Activated CD4-positive, alpha-beta T cell treated with anti-CD3 and anti-CD28 coated beads for 36 hours (primary cell): ENCODE results near the gene SIX4. TPM values are rescaled to one million over a fixed set of nuclear protein-coding genes. Genes with fewer than 3 reads are reported as not detected.
"Not testable (repeated sequence)": the region's sequence is repeated elsewhere in the genome, so short reads cannot be mapped to it uniquely, and the experiment has no call there.

Experiments used
- ATAC-seq: fragments of 200-7000 bp; cut with Tn5 transposase; one replicate; pipeline ENCODE4 v1.10.0; 2021; ENCODE audit warnings: mild to moderate bottlenecking, moderate library complexity
- CTCF ChIA-PET: fragments of 350-600 bp; sonication (Branson Sonifier 250); formaldehyde crosslinking; loops from one replicate; lab custom pipeline; 2021; ENCODE audit warnings: antibody characterized with exemption; lab: Charles Lee
- POLR2A ChIA-PET: fragments of 350-600 bp; sonication (Branson Sonifier 250); formaldehyde crosslinking; loops from one replicate; lab custom pipeline; 2021; ENCODE audit warnings: antibody characterized with exemption, inconsistent platforms; lab: Charles Lee
- DNase-seq: peaks from one replicate; pipeline ENCODE4 v3.0.0-alpha.2; 2020
- H3K27ac Mint-ChIP-seq: one replicate; pipeline ENCODE4 v1.8.0; 2021; ENCODE audit warnings: mixed read lengths
- H3K27me3 Mint-ChIP-seq: one replicate; pipeline ENCODE4 v1.8.0; 2021; ENCODE audit warnings: mixed read lengths
- H3K36me3 Mint-ChIP-seq: one replicate; pipeline ENCODE4 v1.8.0; 2021; ENCODE audit warnings: low read depth, mixed read lengths
- H3K4me1 Mint-ChIP-seq: one replicate; pipeline ENCODE4 v1.8.0; 2021; ENCODE audit warnings: mixed read lengths
- H3K4me3 Mint-ChIP-seq: one replicate; pipeline ENCODE4 v1.8.0; 2021; ENCODE audit warnings: mild to moderate bottlenecking, moderate library complexity, mixed read lengths
- H3K9me3 Mint-ChIP-seq: one replicate; pipeline ENCODE4 v1.8.0; 2021; ENCODE audit warnings: low read depth, mixed read lengths
- intact Hi-C, 2 experiments: fragments of 100-400 bp; cut with DNase I in 1 of 2; cut with micrococcal nuclease in 1 of 2; formaldehyde crosslinking; loops; one replicate each; pipeline versions ENCODE4 v1.14.2 to v1.15.1; 2022 to 2024; cut with DNase I, micrococcal nuclease
- total RNA-seq, 2 experiments: library from RNA; stranded (reverse); gene quantifications; one replicate each; pipeline ENCODE4 v1.2.3, GENCODE V29; 2021

Gene SIX4
- total RNA-seq, 2 experiments from 2014 or later: 0.11 TPM; not detected in 1

DNA sequence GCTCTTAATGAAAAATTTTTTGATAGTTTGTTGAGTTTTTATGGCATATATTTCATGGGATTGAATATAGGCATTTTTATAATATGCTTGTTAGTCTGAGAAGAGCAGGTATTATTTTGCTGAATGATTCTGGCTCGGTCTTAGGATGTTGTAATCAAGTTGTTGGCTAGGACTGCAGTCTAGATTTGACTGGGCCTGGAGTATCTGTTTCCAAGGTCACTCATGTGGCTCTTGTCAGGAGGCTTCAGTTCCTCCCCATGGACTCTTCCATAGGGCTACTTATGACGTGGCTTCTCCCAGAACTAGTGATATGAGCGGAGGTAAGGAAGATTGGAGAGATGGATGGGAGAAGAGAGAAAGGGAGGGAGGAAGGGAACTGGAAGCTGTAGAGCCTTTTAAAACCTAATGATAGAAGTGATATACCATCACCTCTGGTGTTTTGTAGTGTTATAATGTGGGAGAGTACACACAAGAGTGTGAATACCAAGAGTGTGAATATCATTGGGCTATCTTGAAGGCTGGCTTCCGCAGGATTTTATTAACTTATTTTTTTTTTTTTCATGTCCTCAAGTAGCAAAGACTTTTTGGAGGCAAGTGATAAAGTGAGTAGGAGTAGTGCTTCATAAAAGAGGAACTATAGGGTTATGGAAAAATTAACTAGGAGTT, 14.8 kb upstream of the SIX4 start:
- ATAC-seq (no peak), DNase-seq (no peak)
- Mint-ChIP-seq H3K27ac (no peak overlapping the region), H3K4me1 (peaks cover 18% of the 10 kb centered on the region), H3K27me3 (no peaks in the 10 kb centered on the region), H3K9me3 (no peaks in the 10 kb centered on the region), H3K4me3 (no peak overlapping the region), H3K36me3 (peaks cover 9% of the 10 kb centered on the region)
- ChIA-PET CTCF (no interaction called here), POLR2A (interaction anchor here (0.7 kb wide), 1 partner anchor 184 kb away, joined by 9 read pairs; no protein-coding TSS in a partner anchor)
- intact Hi-C loops: loop anchor here in 1 of 2 experiments (10.0 kb wide), 1 partner anchor 494 kb away; the partner anchor contains the start of gene PPM1A

DNA sequence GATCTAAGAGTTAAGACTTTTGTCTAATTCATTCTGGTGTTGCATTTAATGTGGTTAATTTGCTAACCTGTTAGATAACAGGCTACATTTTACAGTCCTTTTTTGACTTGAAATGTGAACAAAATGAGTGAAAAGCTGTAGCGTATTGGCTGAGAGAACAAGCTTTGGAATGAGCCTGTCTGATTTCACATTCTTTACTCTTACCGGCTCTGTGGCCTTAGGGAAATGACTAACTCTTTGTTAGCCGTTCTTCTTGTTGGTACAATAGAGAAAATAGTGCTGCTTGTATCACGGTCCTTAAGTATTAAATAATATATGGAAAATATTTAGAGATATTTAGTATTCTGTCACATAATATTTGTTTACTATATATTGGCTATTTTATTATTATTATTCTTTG, 12.3 kb upstream of the SIX4 start:
- no peak for DNase-seq
- ChIA-PET CTCF (interaction anchor here (0.5 to 0.9 kb wide), 2 partner anchors 52 to 89 kb away, joined by 3 read pairs; no protein-coding TSS in a partner anchor), POLR2A (interaction anchor here (0.6 kb wide), 1 partner anchor 373 kb away, joined by 3 read pairs; no protein-coding TSS in a partner anchor)
- Mint-ChIP-seq H3K27ac (no peak overlapping the region), H3K9me3 (no peaks in the 10 kb centered on the region), H3K4me1 (peaks cover 18% of the 10 kb centered on the region), H3K36me3 (no peaks in the 10 kb centered on the region), H3K27me3 (peaks cover 6% of the 10 kb centered on the region), H3K4me3 (no peak overlapping the region)
- intact Hi-C loops: loop anchor here in 1 of 2 experiments (10.0 kb wide), 1 partner anchor 492 kb away; the partner anchor contains the start of gene PPM1A
- ATAC-seq: no peak

DNA sequence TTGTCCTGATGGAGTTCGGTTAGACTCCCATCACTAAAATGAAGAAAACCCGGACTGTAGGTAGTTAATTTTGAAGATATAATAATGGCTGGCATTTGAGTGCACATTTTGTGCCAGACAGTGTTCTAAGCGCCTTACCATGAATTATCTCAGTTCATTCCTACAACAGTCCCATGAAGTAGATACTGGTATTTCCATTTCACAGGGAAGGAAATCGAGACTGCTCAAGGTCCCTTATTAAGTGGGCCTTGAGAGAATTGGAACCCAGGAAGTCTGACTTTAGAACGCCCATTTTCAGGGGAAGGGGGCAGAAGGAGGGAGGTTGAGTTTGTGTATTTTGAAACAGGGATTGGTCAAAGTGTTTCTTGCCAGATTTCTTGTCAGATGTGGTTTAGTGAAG, 11.3 kb upstream of the SIX4 start:
- intact Hi-C loops: loop anchor here (2.0 to 10.0 kb wide), 2 partner anchors 17 to 491 kb away; partner anchors contain the start of gene PPM1A (in 1 of the 2)

DNA sequence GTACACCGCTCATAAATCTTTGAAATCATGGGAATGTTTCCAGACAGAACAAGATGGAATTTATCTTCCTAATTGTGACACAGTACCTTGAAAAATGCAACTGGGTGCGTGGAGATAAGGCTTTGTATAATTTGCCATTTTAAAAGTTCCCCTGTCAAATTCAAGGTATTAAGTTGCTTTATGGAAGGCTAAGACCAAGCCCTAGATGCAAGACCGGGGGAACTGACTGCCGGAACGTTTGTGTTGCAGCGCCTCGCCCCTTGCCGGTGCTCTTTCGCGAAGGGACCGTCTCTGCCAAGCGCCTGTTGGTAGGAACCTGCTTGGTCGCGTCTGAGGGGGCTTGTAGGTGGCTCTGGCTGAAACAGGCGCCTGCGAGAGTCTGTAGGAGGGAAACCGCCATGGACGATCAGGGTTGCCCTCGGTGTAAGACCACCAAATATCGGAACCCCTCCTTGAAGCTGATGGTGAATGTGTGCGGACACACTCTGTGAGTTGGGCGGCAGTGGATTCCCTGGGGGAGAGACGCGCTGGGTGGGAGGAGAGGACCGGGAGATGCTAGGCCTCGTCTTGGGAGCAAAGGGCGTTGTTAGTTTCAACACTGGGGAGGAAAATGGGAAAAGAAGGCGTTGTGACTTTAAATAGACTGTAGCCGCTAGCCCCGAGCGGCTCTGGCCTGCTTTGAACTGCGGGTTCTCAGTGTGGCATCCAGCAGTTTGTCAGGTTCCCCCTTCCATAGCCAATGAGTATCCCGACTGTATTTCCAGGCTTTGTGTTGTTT, 10.5 kb upstream of the SIX4 start, which contains the start of gene MNAT1:
Gene MNAT1, plus strand, starts transcription at position 297 of the 778 bp plus-strand sequence. Its CDS starts 102 bp downstream, at position 399.
- DNase-seq: peak; percentile 88
- CTCF ChIA-PET: interaction anchor here (0.6 to 1.0 kb wide), 2 partner anchors 78 to 119 kb away, joined by 3 to 7 read pairs; no protein-coding TSS in a partner anchor
- H3K27me3 Mint-ChIP-seq: peaks cover 15% of the 10 kb centered on the region
- POLR2A ChIA-PET: no interaction called here
- H3K4me1 Mint-ChIP-seq: peaks cover 18% of the 10 kb centered on the region
- H3K9me3 Mint-ChIP-seq: peaks cover 2% of the 10 kb centered on the region
- peak within 1 kb of the TSS; percentile 99 for H3K4me3 Mint-ChIP-seq
- H3K36me3 Mint-ChIP-seq: no peaks in the 10 kb centered on the region
- peak; percentile 96 for ATAC-seq
- H3K27ac Mint-ChIP-seq: peak within 1 kb of the TSS; percentile 86
- intact Hi-C loops: loop anchor here (1.0 to 10.0 kb wide), 5 partner anchors 11 to 490 kb away; partner anchors contain the start of genes PPM1A (in 1 of the 2), SLC38A6 (in 1 of the 2) and TRMT5 (in 1 of the 2)

More for the DNA sequence above, 11.3 kb upstream of the SIX4 start:
- H3K27me3 Mint-ChIP-seq: peaks cover 15% of the 10 kb centered on the region
- CTCF ChIA-PET: no interaction called here
- no peaks in the 10 kb centered on the region for H3K36me3 Mint-ChIP-seq
- peak overlapping the region; percentile 99 for H3K4me3 Mint-ChIP-seq
- peaks cover 2% of the 10 kb centered on the region for H3K9me3 Mint-ChIP-seq
- H3K4me1 Mint-ChIP-seq: peaks cover 18% of the 10 kb centered on the region
- ATAC-seq: peak; percentile 18
- POLR2A ChIA-PET: no interaction called here
- no peak for DNase-seq
- peak overlapping the region; percentile 61 for H3K27ac Mint-ChIP-seq

DNA sequence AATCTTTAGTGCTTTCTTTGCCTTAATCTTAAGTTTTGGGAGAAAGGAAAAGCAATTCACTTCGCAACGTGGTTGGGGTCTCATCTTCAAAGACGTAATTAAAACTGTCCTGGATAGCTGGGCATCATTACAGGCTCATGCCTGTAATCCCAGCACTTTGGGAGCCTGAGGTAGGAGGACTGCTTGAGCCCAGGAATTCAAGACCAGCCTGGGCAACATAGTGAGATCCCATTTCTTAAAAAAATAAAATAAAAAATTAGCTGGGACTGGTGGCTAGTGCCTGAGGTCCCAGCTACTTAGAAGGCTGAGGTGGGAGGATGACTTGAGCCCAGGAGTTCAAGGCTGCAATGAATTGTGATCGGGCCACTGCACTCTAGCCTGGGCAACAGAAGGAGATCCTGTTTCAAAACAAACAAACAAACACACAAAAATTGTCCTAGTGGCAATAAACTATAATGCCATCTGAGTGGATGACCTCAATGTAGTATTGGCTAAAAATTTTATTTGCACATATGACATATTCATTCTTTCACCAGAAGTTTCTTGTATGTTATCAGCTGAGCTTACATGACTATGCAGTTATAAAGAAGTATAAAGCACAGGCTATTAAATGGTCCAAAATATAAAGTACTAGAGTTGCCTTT, 8.8 kb upstream of the SIX4 start:
- no peak overlapping the region for H3K4me3 Mint-ChIP-seq
- no peak overlapping the region for H3K27ac Mint-ChIP-seq
- no peaks in the 10 kb centered on the region for H3K36me3 Mint-ChIP-seq
- intact Hi-C loops: loop anchor here in 1 of 2 experiments (10.0 kb wide), 1 partner anchor 488 kb away; the partner anchor contains the start of gene PPM1A
- ATAC-seq (no peak), DNase-seq (no peak)
- peaks cover 15% of the 10 kb centered on the region for H3K4me1 Mint-ChIP-seq
- ChIA-PET CTCF (interaction anchor here (1.2 to 2.2 kb wide), 2 partner anchors 20 to 435 kb away, joined by 3 to 7 read pairs; no protein-coding TSS in a partner anchor), POLR2A (no interaction called here)
- H3K27me3 Mint-ChIP-seq: peaks cover 23% of the 10 kb centered on the region
- H3K9me3 Mint-ChIP-seq: peaks cover 2% of the 10 kb centered on the region

DNA sequence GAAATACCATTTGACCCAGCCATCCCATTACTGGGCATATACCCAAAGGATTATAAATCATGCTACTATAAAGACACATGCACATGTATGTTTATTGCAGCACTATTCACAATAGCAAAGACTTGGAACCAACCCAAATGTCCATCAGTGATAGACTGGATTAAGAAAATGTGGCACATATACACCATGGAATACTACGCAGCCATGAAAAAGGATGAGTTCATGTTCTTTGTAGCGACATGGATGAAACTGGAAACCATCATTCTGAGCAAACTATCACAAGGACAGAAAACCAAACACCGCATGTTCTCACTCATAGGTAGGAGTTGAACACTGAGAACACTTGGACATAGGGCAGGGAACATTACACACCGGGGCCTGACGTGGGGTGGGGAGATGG, 7.1 kb upstream of the SIX4 start:
- H3K4me3 Mint-ChIP-seq, ATAC-seq, H3K9me3 Mint-ChIP-seq, DNase-seq, POLR2A ChIA-PET, CTCF ChIA-PET, H3K27ac Mint-ChIP-seq, H3K36me3 Mint-ChIP-seq: not testable (repeated sequence)
- Mint-ChIP-seq H3K4me1 (peaks cover 13% of the 10 kb centered on the region), H3K27me3 (peaks cover 36% of the 10 kb centered on the region)
- intact Hi-C loops: loop anchor here in 1 of 2 experiments (10.0 kb wide), 1 partner anchor 486 kb away; the partner anchor contains the start of gene PPM1A

DNA sequence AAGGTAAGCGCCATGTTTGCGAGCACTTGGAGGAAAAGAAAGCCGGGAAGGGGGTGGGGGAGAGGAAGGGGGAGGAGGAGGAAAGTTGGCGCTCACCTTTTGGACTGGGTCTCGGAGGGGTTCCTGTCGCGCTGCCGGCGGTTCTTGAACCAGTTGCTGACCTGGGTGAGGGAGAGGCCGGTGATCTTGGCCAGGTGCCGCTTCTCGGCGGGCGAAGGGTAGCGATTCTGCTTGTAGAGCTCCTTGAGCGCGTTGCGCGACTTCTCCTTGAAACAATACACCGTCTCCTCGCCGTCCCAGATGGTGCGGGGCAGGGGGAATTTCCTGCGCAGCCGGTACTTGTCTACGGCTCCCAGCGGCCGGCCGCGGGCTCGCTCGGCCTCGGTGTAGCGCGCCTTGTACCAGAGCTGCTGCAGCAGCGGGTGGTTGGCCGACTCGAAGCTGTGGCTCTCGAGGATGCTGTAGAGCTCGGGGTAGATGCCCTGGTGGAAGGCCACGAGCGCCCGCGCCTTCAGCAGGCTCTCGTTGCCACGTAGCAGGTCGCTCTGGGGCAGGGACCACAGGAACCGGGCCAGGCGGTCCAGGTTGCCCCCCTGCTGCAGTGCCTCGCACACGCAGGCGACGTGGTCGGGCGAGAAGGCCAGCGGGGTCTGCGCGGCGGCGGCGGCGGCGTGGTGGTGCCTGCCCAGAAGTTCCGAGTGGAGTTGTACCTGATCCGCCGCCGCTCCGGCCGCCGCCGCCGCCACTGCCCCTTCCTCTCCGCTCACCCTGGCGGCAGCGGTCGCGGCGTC, 840 bp downstream of the SIX4 start:
- POLR2A ChIA-PET: interaction anchor here (0.5 kb wide), 1 partner anchor 110 kb away, joined by 3 read pairs; no protein-coding TSS in a partner anchor
- peak; percentile 41 for ATAC-seq

DNA sequence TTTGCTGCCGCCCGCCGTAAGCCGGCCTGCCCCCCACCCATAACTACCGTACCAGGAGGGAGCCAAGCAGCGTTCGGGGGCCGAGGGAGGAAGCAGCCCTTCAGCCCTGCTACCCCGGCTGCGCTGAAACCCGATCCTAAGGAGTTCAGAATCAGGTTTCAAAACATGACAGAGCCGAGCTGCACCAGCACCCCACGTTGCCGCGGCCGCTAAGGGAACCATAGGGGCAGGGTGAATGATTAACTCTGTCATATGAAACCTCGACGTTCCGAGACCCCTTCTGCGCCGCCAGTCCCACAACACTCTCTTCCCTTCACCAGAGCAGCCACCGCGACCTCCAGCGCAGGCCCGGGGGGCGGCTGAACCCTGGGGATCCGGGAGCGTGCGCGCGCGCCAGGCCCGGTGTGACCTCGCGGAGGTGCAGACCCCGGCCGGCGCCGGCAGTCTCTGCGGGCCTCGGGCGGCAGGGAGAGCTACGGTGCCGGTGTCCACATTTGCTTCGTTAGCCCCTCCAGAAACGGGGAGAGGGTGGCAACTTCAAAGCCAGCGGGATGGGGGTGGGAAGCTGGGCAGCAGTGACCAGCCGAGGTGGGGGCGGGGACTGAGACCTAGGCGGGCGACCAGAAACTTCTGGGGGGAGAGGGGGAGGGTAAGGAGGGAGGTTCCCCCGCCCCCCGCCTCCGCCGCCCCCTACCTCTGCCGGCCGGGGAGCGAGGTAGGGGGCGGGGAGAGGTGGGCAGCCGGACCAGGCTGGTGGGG, 1.6 kb downstream of the SIX4 start:
- ATAC-seq (peak; percentile 31), DNase-seq (peak; percentile 49)
- intact Hi-C loops: loop anchor here (1.0 to 5.0 kb wide), 7 partner anchors 12 to 300 kb away; partner anchors contain the start of genes SLC38A6 (in 2 of the 2), TRMT5 (in 2 of the 2) and MNAT1 (in 1 of the 2)
- Mint-ChIP-seq H3K27me3 (peaks cover 65% of the 10 kb centered on the region), H3K4me3 (peak overlapping the region; percentile 77), H3K9me3 (no peaks in the 10 kb centered on the region), H3K36me3 (no peaks in the 10 kb centered on the region), H3K27ac (no peak overlapping the region), H3K4me1 (peaks cover 16% of the 10 kb centered on the region)
- ChIA-PET CTCF (interaction anchor here (0.8 to 1.4 kb wide), 2 partner anchors 10 to 148 kb away, joined by 3 to 4 read pairs; no protein-coding TSS in a partner anchor), POLR2A (interaction anchor here (0.5 kb wide), 1 partner anchor 111 kb away, joined by 3 read pairs; no protein-coding TSS in a partner anchor)

More for the DNA sequence above, 840 bp downstream of the SIX4 start:
- peak; percentile 56 for DNase-seq
- H3K9me3 Mint-ChIP-seq: no peaks in the 10 kb centered on the region
- H3K27me3 Mint-ChIP-seq: peaks cover 71% of the 10 kb centered on the region
- H3K4me3 Mint-ChIP-seq: peak overlapping the region; percentile 77
- H3K27ac Mint-ChIP-seq: no peak overlapping the region
- CTCF ChIA-PET: no interaction called here
- intact Hi-C loops: loop anchor here (1.0 to 5.0 kb wide), 6 partner anchors 11 to 299 kb away; partner anchors contain the start of genes SLC38A6 (in 2 of the 2), TRMT5 (in 2 of the 2) and MNAT1 (in 1 of the 2)
- H3K4me1 Mint-ChIP-seq: peaks cover 16% of the 10 kb centered on the region
- no peaks in the 10 kb centered on the region for H3K36me3 Mint-ChIP-seq

- no peaks in the 10 kb centered on the region for H3K9me3 Mint-ChIP-seq
- ATAC-seq (no peak), DNase-seq (no peak)
- H3K4me3 Mint-ChIP-seq: peak overlapping the region; percentile 77
- ChIA-PET CTCF (interaction anchor here (0.8 to 1.4 kb wide), 2 partner anchors 9 to 148 kb away, joined by 3 to 4 read pairs; no protein-coding TSS in a partner anchor), POLR2A (no interaction called here)
- H3K27me3 Mint-ChIP-seq: peaks cover 60% of the 10 kb centered on the region
- H3K36me3 Mint-ChIP-seq: no peaks in the 10 kb centered on the region
- no peak overlapping the region for H3K27ac Mint-ChIP-seq
- peaks cover 16% of the 10 kb centered on the region for H3K4me1 Mint-ChIP-seq
- intact Hi-C loops: loop anchor here (1.0 to 5.0 kb wide), 6 partner anchors 31 to 300 kb away; partner anchors contain the start of genes SLC38A6 (in 2 of the 2) and TRMT5 (in 2 of the 2)
Observed at GRCh38 chr14:60722107-60722356, 2.1 kb downstream of the SIX4 start.
